Activated T-helper 1 cell treated with anti-CD3 and anti-CD28 coated beads, Interleukin-2, amount 50 U/mL, for 16 hours (primary cell): Measurements from ENCODE around the gene PRM3.
"Not testable (repeated sequence)": the region's sequence is repeated elsewhere in the genome, so short reads cannot be mapped to it uniquely, and the experiment has no call there.

Experiments used
- DNase-seq, 2 donors: peaks; one replicate each; pipeline ENCODE4 v3.0.0-alpha.2; 2020; ENCODE audit warnings: low read depth in 1 of 2, low spot score in 1 of 2

Gene PRM3

GRCh38 chr16:11306381-11306780, 33.0 kb upstream of the PRM3 start:
- DNase-seq: no peak

DNA sequence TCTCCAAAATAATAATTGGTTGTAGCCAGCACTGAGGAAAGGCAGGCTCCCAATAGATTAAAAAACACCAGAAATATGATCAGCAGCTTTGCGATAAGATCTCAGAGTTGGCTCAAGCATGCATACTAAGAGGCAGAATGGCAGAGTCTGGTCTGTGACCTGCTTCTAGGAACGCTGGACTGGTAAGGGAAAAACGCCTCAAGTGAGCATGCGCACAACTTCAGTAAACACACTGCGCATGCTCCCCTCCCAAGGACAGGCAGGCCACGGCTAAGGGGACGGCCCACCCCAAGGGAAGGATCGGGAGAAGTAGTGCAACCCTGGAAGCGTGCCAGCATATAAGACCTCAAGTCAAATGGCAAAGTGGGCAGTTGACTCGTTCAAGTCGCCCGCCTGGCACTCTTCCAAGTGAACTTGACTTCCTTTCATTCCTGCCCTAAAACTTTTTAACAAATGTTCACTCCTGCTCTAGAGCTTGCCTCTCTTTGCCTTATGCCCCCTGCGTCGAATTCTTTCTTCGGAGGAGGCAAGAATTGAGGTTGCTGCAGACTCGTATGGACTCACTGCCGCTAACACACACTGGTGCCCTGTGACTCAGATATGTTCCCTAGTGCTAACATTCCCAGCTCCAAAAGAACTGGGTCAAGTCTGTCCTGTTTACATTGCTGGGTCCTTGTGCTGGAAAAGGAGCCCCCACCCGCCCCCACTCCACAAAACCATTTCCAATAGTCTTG, 30.1 kb upstream of the PRM3 start:
- no peak for DNase-seq

DNA sequence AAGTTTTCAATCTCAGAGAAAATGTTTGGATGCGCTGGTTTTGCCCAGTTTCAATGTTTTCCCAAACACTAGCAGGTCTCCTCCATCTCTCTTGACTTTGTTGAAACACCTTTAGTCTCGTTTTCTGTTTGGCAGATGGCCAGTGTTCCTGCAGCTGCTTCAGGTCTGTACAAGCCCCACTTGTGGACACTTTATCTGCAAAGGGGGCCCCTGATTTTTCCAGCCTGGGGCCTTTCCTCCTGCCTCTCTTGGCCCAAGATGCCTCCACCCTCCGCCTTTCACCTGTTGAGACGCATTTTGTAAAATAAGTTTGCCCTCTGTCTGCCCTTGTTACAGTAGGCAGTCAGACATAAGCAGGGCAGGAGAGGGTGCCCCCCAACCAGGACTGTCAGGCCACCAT, 29.5 kb upstream of the PRM3 start:
- DNase-seq: no peak

GRCh38 chr16:11301645-11302501, 28.4 kb upstream of the PRM3 start:
- DNase-seq: no peak

- no peak for DNase-seq
Observed at GRCh38 chr16:11300560-11300892, 27.1 kb upstream of the PRM3 start.

DNA sequence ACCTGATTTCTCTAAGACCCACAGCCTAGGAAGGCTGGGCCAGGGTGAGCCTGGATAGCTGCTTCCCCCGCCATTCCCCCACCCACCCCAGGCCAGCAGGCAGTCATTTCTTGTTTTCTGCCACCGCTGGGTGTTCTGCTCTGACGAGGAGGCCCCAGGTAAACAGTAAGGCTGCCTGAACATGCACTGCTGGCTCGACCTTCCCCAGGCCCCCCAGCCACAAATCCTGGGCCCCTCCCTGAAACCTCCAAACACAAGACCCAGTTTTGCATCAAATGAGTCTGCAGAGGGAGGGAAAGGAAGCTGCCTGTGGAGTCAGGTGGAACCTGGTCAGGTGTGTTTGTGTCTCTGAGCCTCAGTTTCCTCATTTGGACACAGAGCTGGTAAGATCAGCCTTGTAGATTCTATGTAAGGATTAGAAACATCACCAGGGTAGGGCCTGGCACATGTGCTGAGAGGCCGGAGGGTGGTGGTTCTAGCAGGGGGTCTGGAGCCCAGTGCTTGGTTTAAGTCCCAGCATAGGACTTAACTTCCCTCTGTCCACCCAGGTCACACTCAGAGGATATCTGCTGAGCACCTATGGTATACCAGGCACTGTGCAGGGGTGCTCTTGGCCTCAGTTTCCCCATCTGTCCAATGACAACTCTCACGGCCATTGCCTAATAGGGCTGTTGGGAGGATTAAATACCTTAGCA, 26.6 kb upstream of the PRM3 start:
- DNase-seq: no peak

DNA sequence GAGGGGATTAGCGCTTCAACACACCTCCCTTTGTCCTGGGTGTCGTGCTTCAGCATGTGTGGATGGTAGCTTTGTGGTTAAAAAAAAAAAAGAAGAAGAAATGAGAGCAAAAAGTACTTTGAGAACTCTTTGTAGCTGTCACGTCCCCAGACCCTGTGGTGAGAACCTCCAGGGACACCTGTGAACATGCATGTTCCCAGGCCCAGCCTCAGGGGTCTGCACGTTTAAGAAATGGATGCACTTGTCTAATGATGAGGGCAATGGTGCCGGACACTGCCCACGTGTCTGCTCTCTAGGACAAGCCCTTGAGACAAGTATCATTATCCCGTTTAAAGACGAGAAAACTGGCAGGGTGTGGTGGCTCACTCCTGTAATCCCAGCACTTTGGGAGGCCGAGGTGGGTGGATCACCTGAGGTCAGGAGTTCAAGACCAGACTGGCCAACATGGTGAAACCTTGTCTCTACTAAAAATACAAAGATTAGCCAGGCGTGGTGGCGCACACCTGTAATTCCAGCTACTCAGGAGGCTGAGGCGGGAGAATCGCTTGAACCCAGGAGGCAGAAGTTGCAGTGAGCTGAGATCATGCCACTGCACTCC, 25.6 kb upstream of the PRM3 start:
- DNase-seq: not testable (repeated sequence)

GRCh38 chr16:11298143-11298900, 24.9 kb upstream of the PRM3 start:
- DNase-seq: no peak

DNA sequence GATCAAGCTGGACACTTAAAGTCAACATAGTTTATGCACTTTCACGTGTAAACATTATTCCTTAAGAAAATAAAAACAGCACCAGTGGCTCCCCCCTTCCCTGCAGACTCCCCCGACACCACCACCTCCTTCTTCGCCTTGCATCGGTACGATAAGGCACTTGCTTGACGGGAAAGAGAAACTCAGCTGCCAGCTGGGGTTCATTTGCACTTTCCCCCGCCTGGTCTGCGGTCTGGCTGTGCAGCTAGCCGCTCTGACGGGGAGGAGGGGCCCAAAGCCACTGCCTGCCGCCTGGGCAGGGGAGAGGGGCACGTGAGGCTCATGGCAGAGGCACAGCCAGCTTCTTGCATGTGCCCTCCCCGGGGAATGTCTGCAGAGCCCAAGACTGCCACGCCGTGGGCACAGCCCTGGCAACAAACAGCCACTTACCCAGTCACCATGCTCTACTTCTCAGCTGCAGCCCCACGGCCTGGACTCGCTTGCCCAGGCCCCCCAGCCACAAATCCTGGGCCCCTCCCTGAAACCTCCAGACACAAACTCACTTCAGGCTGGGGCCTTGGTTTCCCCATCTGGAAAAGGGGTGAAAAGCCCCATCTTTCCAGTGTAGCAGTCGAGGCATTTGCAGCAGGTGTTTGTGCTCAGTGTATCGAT, 24.2 kb upstream of the PRM3 start:
- DNase-seq: peak; percentile 34 to 39

DNA sequence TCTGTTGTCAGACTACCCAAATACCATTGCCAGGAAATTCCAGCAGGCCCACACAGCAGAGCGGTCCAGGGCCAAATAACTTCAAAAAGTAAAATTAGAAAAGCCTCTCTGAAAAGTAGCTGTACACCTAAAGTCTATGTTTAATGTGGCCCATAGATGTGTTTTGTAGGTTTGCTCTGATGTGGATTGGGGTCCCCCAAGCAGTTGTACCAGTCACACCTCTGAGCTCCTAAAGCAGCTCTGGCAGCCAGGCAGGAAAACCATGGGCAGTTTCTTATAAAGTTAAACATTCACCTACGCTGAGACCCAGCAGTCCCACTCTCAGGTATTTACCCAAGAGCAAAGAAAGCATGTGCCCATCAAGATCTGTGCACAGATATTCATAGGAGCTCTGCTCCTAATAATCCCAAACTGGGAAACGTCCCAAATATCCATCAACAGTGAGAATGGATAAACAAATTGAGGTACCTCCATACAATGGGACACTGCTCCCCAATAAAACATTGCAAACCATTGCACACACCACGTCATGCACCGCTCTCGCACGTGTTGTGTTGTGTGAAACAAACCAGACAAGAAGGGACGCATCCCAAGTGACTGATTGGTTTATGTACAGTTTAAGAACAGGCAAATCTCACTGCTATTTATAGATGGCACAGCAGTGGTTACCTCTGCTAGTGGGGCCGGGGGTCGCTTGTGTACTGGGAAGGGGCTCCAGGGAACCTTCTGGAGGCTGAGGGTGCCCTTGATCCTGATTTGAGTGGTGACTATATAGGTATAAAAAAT, 23.5 kb upstream of the PRM3 start:
- no peak for DNase-seq

- no peak for DNase-seq
Observed at GRCh38 chr16:11296351-11296705, 22.9 kb upstream of the PRM3 start.

GRCh38 chr16:11295672-11296071, 22.2 kb upstream of the PRM3 start:
- no peak for DNase-seq

GRCh38 chr16:11292076-11292748, 18.8 kb upstream of the PRM3 start:
- no peak for DNase-seq

GRCh38 chr16:11291091-11291703, 17.8 kb upstream of the PRM3 start:
- no peak for DNase-seq

GRCh38 chr16:11290102-11290893, 16.9 kb upstream of the PRM3 start:
- no peak for DNase-seq

- DNase-seq: not testable (repeated sequence)
Observed at GRCh38 chr16:11289696-11290095, 16.3 kb upstream of the PRM3 start.

GRCh38 chr16:11289202-11289601, 15.8 kb upstream of the PRM3 start:
- DNase-seq: no peak

DNA sequence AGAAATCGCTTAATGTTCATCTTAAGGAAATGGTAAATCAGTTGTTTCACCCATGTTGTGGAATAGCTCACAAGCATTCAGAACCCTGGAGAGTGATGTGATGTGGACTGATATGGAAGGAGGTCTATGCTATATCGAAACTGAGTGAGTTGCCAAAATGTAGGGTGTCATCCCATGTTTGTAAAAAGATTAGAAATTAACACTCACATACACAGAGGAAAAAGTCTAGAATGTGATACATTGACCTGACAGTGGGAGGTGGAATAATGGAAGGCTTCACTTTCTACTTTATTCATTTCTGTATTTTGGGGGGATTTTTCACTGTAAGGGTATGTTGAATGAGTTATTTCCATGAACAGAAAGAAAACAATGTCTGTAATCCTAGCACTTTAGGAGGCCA, 12.4 kb upstream of the PRM3 start:
- no peak for DNase-seq
